ENCODE results near the gene PLPPR2.
"Not testable (repeated sequence)": the region's sequence is repeated elsewhere in the genome, so short reads cannot be mapped to it uniquely, and the experiment has no call there.

Gene PLPPR2

DNA sequence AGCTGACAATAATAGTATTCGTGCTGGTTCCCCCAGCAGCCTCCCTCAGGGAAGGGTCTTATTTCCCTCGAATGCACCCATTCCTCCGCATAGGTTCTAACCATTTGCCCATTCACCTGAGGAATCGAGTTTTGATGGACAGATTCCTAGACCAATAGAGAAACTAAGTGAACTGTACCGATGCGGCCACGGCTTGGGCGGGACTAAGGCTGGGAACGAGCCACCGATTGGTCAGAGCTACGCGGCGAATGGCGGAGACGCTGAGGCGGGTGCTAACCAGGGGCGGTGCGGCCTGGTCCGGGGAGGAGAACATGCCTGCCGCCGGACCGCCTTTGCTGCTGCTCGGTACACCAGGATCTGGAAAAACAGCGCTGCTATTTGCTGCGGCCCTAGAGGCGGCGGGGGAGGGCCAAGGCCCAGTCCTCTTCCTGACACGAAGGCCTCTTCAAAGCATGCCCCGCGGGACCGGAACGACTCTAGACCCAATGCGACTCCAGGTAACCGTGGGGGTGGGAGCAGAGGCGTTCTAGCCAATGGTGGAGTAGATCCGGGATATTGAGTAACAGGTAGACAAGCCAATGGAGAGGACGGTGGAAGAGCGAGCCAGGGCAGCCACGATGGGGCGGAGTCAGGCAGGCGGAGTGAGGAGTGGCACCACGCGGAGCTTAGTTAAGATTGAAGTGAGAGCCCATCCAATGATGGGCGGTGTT, 19.4 kb downstream of the PLPPR2 start, which contains the start of gene SWSAP1:
Gene SWSAP1, plus strand, starts transcription at position 234 of the 710 bp plus-strand sequence. Its CDS starts 15 bp downstream, at position 249.
- peak; percentile 97 for DNase-seq

- peak; percentile 83 for DNase-seq
These were observed 20.1 kb downstream of the PLPPR2 start for GRCh38 chr19:11375143-11375948.

DNA sequence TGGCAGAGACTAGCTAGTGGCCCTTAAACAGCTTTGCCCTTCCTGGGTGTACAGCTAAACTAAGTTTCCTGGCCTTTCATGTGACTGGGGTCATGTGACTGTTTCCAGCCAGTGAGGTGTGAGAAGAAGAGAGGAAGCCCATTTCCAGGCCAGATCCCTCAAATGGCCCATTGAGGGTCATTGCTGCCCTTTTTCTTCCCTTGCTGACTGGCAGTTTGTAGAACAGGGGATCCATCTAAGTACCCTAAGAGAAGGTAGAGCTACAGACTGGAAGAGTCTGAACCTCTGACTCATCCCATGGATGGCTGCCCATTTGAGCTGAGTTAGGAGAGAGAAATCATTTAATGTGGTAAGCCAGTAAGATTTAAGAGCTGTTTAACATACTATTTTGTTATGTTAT, 22.0 kb downstream of the PLPPR2 start:
- DNase-seq = peak; percentile 50

DNA sequence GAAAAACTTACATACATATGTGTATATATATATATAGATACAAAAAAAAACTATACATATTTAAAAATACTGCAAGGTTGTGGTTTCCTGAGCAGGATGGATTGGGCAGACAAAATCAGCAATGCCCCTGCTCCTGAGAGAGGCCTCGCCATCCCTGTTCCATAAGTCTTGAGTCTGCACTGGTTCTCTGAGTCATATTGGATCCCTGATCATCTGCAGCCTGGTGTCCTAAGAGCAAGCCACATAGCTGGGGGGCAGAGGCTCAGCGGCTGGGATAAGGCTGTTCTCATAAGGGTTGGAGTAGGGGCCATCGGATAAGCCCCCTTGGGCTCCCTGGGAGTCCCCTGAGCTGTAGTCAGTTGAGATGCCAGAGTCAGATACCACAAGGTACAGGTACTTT, 22.5 kb downstream of the PLPPR2 start:
- no peak for DNase-seq

GRCh38 chr19:11378319-11379189, 23.3 kb downstream of the PLPPR2 start:
- peak; percentile 23 for DNase-seq

GRCh38 chr19:11379269-11379845, 24.1 kb downstream of the PLPPR2 start:
- DNase-seq = not testable (repeated sequence)

DNA sequence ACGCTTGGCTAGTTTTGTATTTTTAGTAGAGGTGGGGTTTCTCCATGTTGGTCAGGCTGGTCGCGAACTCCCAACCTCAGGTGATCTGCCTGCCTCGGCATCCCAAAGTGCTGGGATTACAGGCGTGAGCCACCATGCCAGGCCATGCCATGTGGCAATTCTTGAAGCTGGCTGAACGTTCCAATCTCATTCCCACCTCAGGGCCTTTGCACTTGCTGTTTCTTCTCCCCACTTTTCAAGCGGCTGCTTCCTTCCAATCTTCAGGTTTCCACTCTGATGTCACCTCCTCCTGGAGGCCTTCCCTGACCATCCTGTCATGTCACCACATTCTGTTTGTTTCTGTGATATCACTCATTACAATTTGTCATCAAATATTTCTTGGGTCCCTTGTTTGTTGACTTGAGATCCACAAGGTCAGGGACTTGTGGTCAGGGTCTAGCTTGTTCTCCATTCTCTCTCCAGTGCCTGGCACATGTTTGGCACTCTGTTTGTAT, 24.7 kb downstream of the PLPPR2 start:
- DNase-seq = no peak

DNA sequence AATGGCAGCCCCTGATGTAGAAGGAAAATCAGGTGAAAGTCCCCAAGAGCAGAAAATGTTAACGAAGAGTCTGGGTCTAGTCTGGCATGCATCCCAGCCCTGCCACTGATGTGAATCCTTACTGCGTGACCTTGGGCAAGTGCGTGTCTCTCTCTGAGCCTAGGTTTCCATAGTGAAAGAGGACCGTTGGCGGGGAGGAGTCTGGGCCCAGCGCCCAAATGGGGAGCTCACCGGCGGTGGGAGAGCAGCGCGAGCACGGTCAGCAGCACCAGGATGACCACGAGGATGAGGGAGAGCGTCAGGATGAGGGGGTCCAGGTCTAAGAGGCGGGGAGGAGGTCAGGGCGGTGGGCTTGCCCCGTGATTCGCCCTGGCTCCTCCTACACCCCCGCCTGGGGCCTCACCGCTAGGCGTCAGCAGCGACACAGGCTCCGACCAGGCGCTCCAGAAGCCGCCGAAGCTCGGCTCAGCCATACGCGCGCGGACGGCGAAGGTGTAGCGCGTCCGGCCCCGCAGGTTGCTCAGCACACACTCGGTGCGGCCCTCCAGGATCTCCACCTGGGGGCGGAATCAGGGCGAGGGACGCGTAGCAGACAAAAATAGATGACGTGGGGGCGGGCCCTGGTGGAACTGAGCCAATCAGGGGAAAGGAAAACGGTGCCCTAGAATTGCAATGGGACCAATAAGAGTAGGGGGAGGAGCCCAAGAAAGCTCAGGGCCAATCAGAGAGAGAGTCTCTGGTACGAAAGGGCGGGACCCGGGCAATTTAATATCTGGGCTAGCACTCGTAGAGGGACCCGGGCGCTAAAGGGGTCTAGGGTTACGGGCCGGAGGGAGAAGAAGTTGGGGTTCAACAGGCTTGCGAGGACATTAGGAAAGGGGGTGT, 25.7 kb downstream of the PLPPR2 start:
- peak; percentile 98 for DNase-seq

- DNase-seq = peak; percentile 48
These were observed 27.9 kb downstream of the PLPPR2 start for GRCh38 chr19:11382898-11383705.

GRCh38 chr19:11383706-11384048, 28.4 kb downstream of the PLPPR2 start:
- no peak for DNase-seq

DNA sequence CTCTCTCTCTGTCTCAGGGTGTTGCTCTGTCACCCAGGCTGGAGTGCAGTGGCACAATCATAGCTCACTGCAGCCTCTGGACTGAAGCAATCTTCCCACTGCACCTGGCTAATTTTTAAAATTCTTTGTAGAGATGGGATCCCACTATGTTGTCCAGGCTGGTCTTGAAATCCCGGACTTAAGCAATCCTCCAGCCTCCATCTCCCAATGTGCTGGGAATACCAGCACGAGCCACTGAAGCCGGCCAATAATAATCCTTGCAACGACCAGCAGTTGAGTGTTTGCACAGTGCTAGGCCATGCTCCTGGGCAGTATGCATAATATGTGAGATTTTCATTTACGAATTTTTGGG, 29.5 kb downstream of the PLPPR2 start:
- DNase-seq = no peak

- no peak for DNase-seq
These were observed 32.2 kb downstream of the PLPPR2 start for GRCh38 chr19:11387162-11388034.

DNA sequence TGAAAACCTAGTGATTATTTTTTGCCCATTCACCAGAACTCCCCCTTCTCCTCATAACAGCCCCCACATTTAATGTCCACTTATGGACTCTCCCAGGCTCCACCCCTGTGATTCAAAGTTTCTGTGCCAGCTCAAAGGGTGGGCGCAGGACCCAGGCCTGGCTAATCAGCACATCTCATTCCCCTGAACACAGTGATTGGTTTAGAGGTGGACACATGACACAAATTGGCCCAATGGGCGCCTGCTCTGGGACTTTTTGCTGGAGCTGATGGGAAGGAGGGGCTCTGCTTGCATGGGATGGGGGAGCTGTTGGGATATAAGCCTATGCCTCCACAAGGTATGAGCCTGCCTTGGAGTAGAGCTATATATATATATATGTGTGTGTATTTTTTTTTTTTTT, 35.1 kb downstream of the PLPPR2 start:
- DNase-seq = no peak

DNA sequence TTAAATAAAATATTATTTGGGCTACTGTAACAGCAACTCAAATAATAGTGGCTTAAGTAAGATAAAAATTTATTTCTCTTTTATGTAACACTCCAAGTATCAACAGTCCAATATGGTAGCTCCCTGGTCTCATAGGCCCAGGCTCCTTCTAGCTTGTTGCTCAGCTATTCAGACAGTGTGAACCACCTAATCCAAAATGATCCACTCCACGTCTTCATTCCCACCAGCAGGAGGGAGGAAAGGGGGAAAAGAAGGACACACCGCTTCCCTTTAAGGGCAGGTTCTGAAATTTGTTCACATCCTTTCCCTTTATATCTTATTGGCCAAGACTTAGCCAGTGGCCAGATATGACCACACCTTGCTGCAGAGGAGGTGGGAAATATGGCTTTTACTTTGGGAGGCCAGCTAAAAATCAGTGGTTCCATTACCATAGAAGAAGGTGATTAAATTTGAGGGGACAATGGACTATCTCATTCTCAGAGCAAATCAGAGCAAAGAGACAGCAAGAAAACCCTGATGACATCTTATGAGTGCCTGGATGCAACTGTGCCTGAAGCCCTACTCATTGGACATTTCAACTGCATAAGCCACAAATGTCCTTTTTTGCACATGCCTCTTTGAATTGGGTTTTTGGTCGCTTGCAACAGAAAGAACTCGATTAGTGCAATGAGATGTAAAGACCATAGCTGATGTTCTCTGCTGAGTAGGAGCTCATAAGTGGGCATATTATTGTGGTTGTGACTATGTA, 35.9 kb downstream of the PLPPR2 start:
- DNase-seq = no peak

- no peak for DNase-seq
These were observed 41.9 kb downstream of the PLPPR2 start for GRCh38 chr19:11397089-11397610.

DNA sequence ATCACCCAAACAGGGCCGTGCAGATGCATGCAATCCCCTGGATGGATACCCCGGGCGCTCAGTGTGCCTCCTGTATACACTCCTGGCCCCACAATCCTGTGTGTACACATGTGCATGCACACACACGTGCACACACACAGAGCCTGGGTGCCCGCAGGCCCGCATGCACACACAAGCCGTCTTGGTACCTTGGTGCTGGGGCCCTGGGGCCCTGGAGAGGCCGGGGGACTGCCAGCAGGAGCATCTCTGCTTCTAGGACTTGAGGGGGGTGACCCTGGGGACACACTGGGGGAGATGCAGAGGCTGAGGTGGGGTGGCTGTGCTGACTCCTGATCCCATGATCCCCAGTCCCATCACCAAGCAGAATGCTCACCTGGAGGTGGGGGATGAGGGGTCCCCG, 44.4 kb downstream of the PLPPR2 start:
- no peak for DNase-seq

DNA sequence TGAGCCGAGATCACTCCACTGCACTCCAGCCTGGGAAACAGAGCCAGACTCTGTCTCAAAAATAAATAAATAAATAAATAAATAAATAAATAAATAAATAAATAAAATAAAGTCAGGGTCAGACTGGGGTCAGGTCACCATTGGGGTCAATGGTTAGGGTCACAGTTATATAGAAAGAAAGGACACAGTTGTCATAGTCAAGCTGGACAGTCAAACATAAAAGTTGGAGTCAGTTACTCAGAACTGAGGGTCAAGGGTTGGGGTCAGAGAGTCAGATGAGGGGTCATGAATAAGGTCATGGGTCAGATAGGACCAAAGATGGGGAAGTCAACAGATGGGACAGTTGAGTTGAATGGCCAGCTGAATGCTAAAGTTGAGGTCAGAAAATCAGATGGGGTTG, 45.6 kb downstream of the PLPPR2 start:
- DNase-seq = no peak

GRCh38 chr19:11401808-11402543, 46.7 kb downstream of the PLPPR2 start:
- DNase-seq = no peak

Measured in CD4-positive, alpha-beta T cell treated with Interleukin-17A for 4 hours (primary cell).